ENCODE data around the gene VPS13D.

VPS13D gene

GRCh38 chr1:12486401-12487005, 256.7 kb downstream of the VPS13D start:
- ATAC-seq (replicated peaks): peak; percentile 50 to 63
- H3K27ac Mint-ChIP-seq: peak overlapping the region; percentile 84
- no peaks in the 10 kb centered on the region for H3K9me3 Mint-ChIP-seq
- no peak for DNase-seq
- peaks cover 12 to 23% of the 10 kb centered on the region in 2 donors for H3K4me1 Mint-ChIP-seq
- peak overlapping the region in 1 of 2 donors; percentile 10 for H3K4me3 Mint-ChIP-seq
- H3K27me3 Mint-ChIP-seq: no peaks in the 10 kb centered on the region
- H3K36me3 Mint-ChIP-seq: peaks cover 20 to 43% of the 10 kb centered on the region in 2 donors

GRCh38 chr1:12487520-12487919, 257.7 kb downstream of the VPS13D start:
- peaks cover 12 to 15% of the 10 kb centered on the region in 2 donors for H3K4me1 Mint-ChIP-seq
- H3K4me3 Mint-ChIP-seq: no peak overlapping the region
- H3K27ac Mint-ChIP-seq: no peak overlapping the region
- no peak for DNase-seq
- ATAC-seq (replicated peaks): no peak
- no peaks in the 10 kb centered on the region for H3K27me3 Mint-ChIP-seq
- H3K9me3 Mint-ChIP-seq: no peaks in the 10 kb centered on the region
- H3K36me3 Mint-ChIP-seq: peaks cover 22 to 45% of the 10 kb centered on the region in 2 donors

GRCh38 chr1:12488666-12489354, 259.0 kb downstream of the VPS13D start:
- no peaks in the 10 kb centered on the region for H3K27me3 Mint-ChIP-seq
- DNase-seq (no peak), ATAC-seq (replicated peaks) (no peak)
- no peak overlapping the region for H3K27ac Mint-ChIP-seq
- no peaks in the 10 kb centered on the region for H3K9me3 Mint-ChIP-seq
- peaks cover 26 to 47% of the 10 kb centered on the region in 2 donors for H3K36me3 Mint-ChIP-seq
- H3K4me3 Mint-ChIP-seq: no peak overlapping the region
- peaks cover 12 to 15% of the 10 kb centered on the region in 2 donors for H3K4me1 Mint-ChIP-seq

GRCh38 chr1:12490532-12491142, 260.8 kb downstream of the VPS13D start:
- Mint-ChIP-seq H3K27ac (no peak overlapping the region), H3K36me3 (peaks cover 22 to 36% of the 10 kb centered on the region in 2 donors), H3K9me3 (no peaks in the 10 kb centered on the region), H3K27me3 (no peaks in the 10 kb centered on the region), H3K4me1 (peaks cover 16 to 19% of the 10 kb centered on the region in 2 donors), H3K4me3 (no peak overlapping the region)
- no peak for DNase-seq
- no peak for ATAC-seq (replicated peaks)

GRCh38 chr1:12491656-12492055, 261.8 kb downstream of the VPS13D start:
- Mint-ChIP-seq H3K27me3 (no peaks in the 10 kb centered on the region), H3K36me3 (peaks cover 17 to 30% of the 10 kb centered on the region in 2 donors), H3K4me1 (peaks cover 18 to 20% of the 10 kb centered on the region in 2 donors), H3K9me3 (no peaks in the 10 kb centered on the region), H3K27ac (peak overlapping the region; percentile 42), H3K4me3 (no peak overlapping the region)
- DNase-seq (no peak), ATAC-seq (replicated peaks) (no peak)

GRCh38 chr1:12495725-12496124, 265.9 kb downstream of the VPS13D start:
- Mint-ChIP-seq H3K27me3 (no peaks in the 10 kb centered on the region), H3K9me3 (peaks cover 0 to 1% of the 10 kb centered on the region in 2 donors), H3K27ac (peak overlapping the region; percentile 38), H3K36me3 (peaks cover 26 to 37% of the 10 kb centered on the region in 2 donors), H3K4me1 (peaks cover 22 to 31% of the 10 kb centered on the region in 2 donors), H3K4me3 (no peak overlapping the region)
- ATAC-seq (replicated peaks): no peak
- DNase-seq: no peak

- DNase-seq (no peak), ATAC-seq (replicated peaks) (peak; percentile 96 to 98)
- Mint-ChIP-seq H3K4me3 (no peak overlapping the region), H3K27ac (peak overlapping the region; percentile 38), H3K36me3 (peaks cover 26 to 37% of the 10 kb centered on the region in 2 donors), H3K27me3 (no peaks in the 10 kb centered on the region), H3K9me3 (peaks cover 0 to 1% of the 10 kb centered on the region in 2 donors), H3K4me1 (peaks cover 22 to 31% of the 10 kb centered on the region in 2 donors)
Measured at GRCh38 chr1:12496154-12496961, 266.5 kb downstream of the VPS13D start.

- peaks cover 27 to 45% of the 10 kb centered on the region in 2 donors for H3K36me3 Mint-ChIP-seq
- ATAC-seq (replicated peaks): no peak
- no peak for DNase-seq
- no peak overlapping the region for H3K4me3 Mint-ChIP-seq
- no peaks in the 10 kb centered on the region for H3K27me3 Mint-ChIP-seq
- H3K27ac Mint-ChIP-seq: no peak overlapping the region
- peaks cover 0 to 1% of the 10 kb centered on the region in 2 donors for H3K9me3 Mint-ChIP-seq
- peaks cover 29 to 44% of the 10 kb centered on the region in 2 donors for H3K4me1 Mint-ChIP-seq
Measured at GRCh38 chr1:12499539-12500240, 269.9 kb downstream of the VPS13D start.

- H3K4me3 Mint-ChIP-seq: no peak overlapping the region
Measured at GRCh38 chr1:12501661-12502060, 271.8 kb downstream of the VPS13D start.

GRCh38 chr1:12502336-12503109, 272.7 kb downstream of the VPS13D start:
- Mint-ChIP-seq H3K9me3 (peaks cover 0 to 1% of the 10 kb centered on the region in 2 donors), H3K4me1 (peaks cover 13 to 24% of the 10 kb centered on the region in 2 donors), H3K27ac (peak overlapping the region; percentile 70), H3K36me3 (peaks cover 27 to 56% of the 10 kb centered on the region in 2 donors), H3K4me3 (no peak overlapping the region), H3K27me3 (no peaks in the 10 kb centered on the region)
- DNase-seq (no peak), ATAC-seq (replicated peaks) (no peak)

More at GRCh38 chr1:12501661-12502060, 271.8 kb downstream of the VPS13D start:
- no peak for ATAC-seq (replicated peaks)
- Mint-ChIP-seq H3K27ac (peak overlapping the region; percentile 59), H3K27me3 (no peaks in the 10 kb centered on the region), H3K4me1 (peaks cover 16 to 30% of the 10 kb centered on the region in 2 donors), H3K36me3 (peaks cover 32 to 59% of the 10 kb centered on the region in 2 donors), H3K9me3 (peaks cover 0 to 1% of the 10 kb centered on the region in 2 donors)
- no peak for DNase-seq

- Mint-ChIP-seq H3K4me1 (peaks cover 11 to 20% of the 10 kb centered on the region in 2 donors), H3K4me3 (no peak overlapping the region), H3K27me3 (no peaks in the 10 kb centered on the region), H3K9me3 (no peaks in the 10 kb centered on the region), H3K27ac (peak overlapping the region; percentile 86), H3K36me3 (peaks cover 26 to 54% of the 10 kb centered on the region in 2 donors)
- ATAC-seq (replicated peaks) (no peak), DNase-seq (no peak)
Measured at GRCh38 chr1:12503709-12504108, 273.9 kb downstream of the VPS13D start.

- Mint-ChIP-seq H3K4me3 (no peak overlapping the region), H3K27me3 (no peaks in the 10 kb centered on the region), H3K9me3 (no peaks in the 10 kb centered on the region), H3K4me1 (peaks cover 10 to 21% of the 10 kb centered on the region in 2 donors), H3K36me3 (peaks cover 29 to 51% of the 10 kb centered on the region in 2 donors), H3K27ac (no peak overlapping the region)
- DNase-seq (no peak), ATAC-seq (replicated peaks) (no peak)
Measured at GRCh38 chr1:12504601-12505000, 274.8 kb downstream of the VPS13D start.

- Mint-ChIP-seq H3K36me3 (peaks cover 32 to 57% of the 10 kb centered on the region in 2 donors), H3K27ac (no peak overlapping the region), H3K4me3 (no peak overlapping the region), H3K4me1 (peaks cover 13 to 27% of the 10 kb centered on the region in 2 donors), H3K27me3 (no peaks in the 10 kb centered on the region), H3K9me3 (no peaks in the 10 kb centered on the region)
- ATAC-seq (replicated peaks): no peak
- DNase-seq: no peak
Measured at GRCh38 chr1:12505231-12505630, 275.4 kb downstream of the VPS13D start.

Data from stimulated activated naive B cell treated with anti-CD40 and anti-IgM and Interleukin-4, amounts not matched to agents 10 μg/mL and 1 μg/mL and 100 μg/mL, for 72 hours (primary cell).